Measurements from ENCODE around the gene GOLGA2.

The GOLGA2 gene

GRCh38 chr9:128257086-128257825 lies 18.6 kb downstream of the GOLGA2 start:
- no peak for DNase-seq

GRCh38 chr9:128254855-128255759 lies 20.7 kb downstream of the GOLGA2 start:
- peak; percentile 50 for DNase-seq

- DNase-seq: no peak
Measured at GRCh38 chr9:128254362-128254761, 21.4 kb downstream of the GOLGA2 start.

GRCh38 chr9:128253991-128254346 lies 21.8 kb downstream of the GOLGA2 start:
- DNase-seq: no peak

GRCh38 chr9:128253140-128253990 lies 22.4 kb downstream of the GOLGA2 start:
- DNase-seq: no peak

GRCh38 chr9:128252317-128253139 lies 23.3 kb downstream of the GOLGA2 start:
- no peak for DNase-seq

GRCh38 chr9:128251732-128252100 lies 24.1 kb downstream of the GOLGA2 start:
- no peak for DNase-seq

- DNase-seq: no peak
Measured at GRCh38 chr9:128250839-128251731, 24.7 kb downstream of the GOLGA2 start.

- DNase-seq: peak; percentile 97
Measured at GRCh38 chr9:128249908-128250838, 25.6 kb downstream of the GOLGA2 start.

GRCh38 chr9:128249558-128249907 lies 26.3 kb downstream of the GOLGA2 start:
- DNase-seq: no peak

GRCh38 chr9:128247226-128247803 lies 28.5 kb downstream of the GOLGA2 start:
- no peak for DNase-seq

- no peak for DNase-seq
Measured at GRCh38 chr9:128246471-128246870, 29.3 kb downstream of the GOLGA2 start.

GRCh38 chr9:128245421-128246151 lies 30.2 kb downstream of the GOLGA2 start:
- DNase-seq: no peak

- DNase-seq: no peak
Measured at GRCh38 chr9:128244837-128245231, 31.0 kb downstream of the GOLGA2 start.

GRCh38 chr9:128244091-128244836 lies 31.5 kb downstream of the GOLGA2 start:
- DNase-seq: no peak

- no peak for DNase-seq
Measured at GRCh38 chr9:128243215-128244018, 32.4 kb downstream of the GOLGA2 start.

- DNase-seq: no peak
Measured at GRCh38 chr9:128242828-128243214, 33.0 kb downstream of the GOLGA2 start.

Measured in activated gamma-delta T cell treated with Interleukin-2 at 50 U/mL for 16 hours (primary cell).